Naive B cell (primary cell): ENCODE measurements around the gene CHCHD3. TPM values are rescaled to one million over a fixed set of nuclear protein-coding genes. Genes with fewer than 3 reads are reported as not detected.

ENCODE experiments used
- ATAC-seq, 2 donors: fragments of 150-1000 bp; cut with Tn5 transposase; 2 replicates each; pipeline ENCODE4 v1.10.0; 2021; ENCODE audit warnings: low read depth in 2 of 2, mild to moderate bottlenecking in 2 of 2, moderate library complexity in 2 of 2
- DNase-seq: peaks from one replicate; pipeline ENCODE4 v3.0.0; 2022
- H3K27ac Mint-ChIP-seq, 6 donors: one replicate each; pipeline ENCODE4 v1.8.0; 2020 to 2022; ENCODE audit warnings: mild to moderate bottlenecking in 6 of 6, mixed read lengths in 6 of 6, moderate library complexity in 5 of 6, inconsistent platforms in 2 of 6
- H3K27me3 Mint-ChIP-seq, 3 donors: one replicate each; pipeline ENCODE4 v1.8.0; 2021 to 2022; ENCODE audit warnings: mixed read lengths in 3 of 3, mild to moderate bottlenecking in 1 of 3
- H3K36me3 Mint-ChIP-seq, 2 donors: one replicate each; pipeline ENCODE4 v1.8.0; 2020 to 2022; ENCODE audit warnings: mixed read lengths in 2 of 2, inconsistent platforms in 1 of 2, mild to moderate bottlenecking in 1 of 2
- H3K4me1 Mint-ChIP-seq, 3 donors: one replicate each; pipeline ENCODE4 v1.8.0; 2020 to 2022; ENCODE audit warnings: mixed read lengths in 3 of 3, inconsistent platforms in 1 of 3, mild to moderate bottlenecking in 1 of 3, moderate library complexity in 1 of 3
- H3K4me3 Mint-ChIP-seq, 8 donors: one replicate each; pipeline ENCODE4 v1.8.0; 2020 to 2022; ENCODE audit warnings: mild to moderate bottlenecking in 8 of 8, mixed read lengths in 8 of 8, moderate library complexity in 8 of 8, inconsistent platforms in 2 of 8
- H3K9me3 Mint-ChIP-seq, 7 donors: one replicate each; pipeline ENCODE4 v1.8.0; 2020 to 2022; ENCODE audit warnings: mixed read lengths in 7 of 7, mild to moderate bottlenecking in 5 of 7, inconsistent platforms in 2 of 7, moderate library complexity in 1 of 7
- polyA plus RNA-seq, 6 donors: library from polyadenylated mRNA; unstranded; fragments of 300-500 nt; fragmentation: Illumina TruSeq; gene quantifications; one replicate each; pipeline ENCODE4 v1.2.3, GENCODE V29; 2021; ENCODE audit warnings: low read depth in 6 of 6

The CHCHD3 gene
- polyA plus RNA-seq, 6 donors from 2014 or later = 56.4 to 97.0 (median 61.0) TPM

DNA sequence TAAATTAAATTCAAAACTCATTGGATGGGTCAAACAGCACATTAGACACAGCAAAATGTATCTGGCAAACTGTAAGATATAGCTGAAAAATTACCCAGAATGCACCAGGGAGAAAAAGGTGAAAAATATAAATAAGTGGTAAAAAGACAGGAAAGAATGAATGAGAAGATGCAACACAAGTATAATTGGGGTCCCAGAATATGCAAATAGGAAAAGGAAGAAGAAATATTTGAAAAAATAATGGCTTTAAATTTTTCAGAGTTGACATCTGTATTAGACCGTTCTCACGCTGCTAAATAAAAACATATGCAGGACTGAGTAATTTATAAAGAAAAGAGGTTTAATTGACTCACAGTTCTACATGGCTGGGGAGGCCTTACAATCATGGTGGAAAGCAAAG lies 337.9 kb downstream of the CHCHD3 start:
- Mint-ChIP-seq H3K4me1 (no peaks in the 10 kb centered on the region), H3K4me3 (no peak overlapping the region), H3K9me3 (peaks cover 5 to 39% (median 13%) of the 10 kb centered on the region in 7 donors), H3K27me3 (peaks cover 4 to 24% (median 6%) of the 10 kb centered on the region in 3 donors), H3K27ac (no peak overlapping the region), H3K36me3 (peaks cover 0 to 20% of the 10 kb centered on the region in 2 donors)
- no peak for ATAC-seq
- DNase-seq = no peak

DNA sequence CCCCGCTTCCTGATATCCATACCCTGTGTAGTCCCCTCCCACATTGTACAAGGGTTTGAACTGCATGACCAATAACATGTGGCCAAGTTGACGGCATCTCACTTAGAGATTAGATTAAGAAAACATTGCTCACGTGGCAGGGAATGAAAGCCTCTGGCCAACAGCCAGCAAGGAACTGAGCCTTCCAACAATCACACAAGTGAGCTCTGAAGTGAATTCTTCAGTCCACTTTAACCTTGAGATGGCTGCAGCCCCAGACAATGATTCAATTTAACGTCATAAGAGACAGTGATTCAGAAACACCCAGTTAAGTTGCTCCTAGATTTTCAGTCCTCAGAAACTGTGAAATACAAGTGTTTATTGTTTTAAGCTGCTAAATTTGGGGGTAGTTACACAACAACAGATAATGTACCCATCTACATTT lies 339.7 kb downstream of the CHCHD3 start:
- no peaks in the 10 kb centered on the region for H3K4me1 Mint-ChIP-seq
- peaks cover 3 to 39% (median 13%) of the 10 kb centered on the region in 7 donors for H3K9me3 Mint-ChIP-seq
- no peak for ATAC-seq
- no peak overlapping the region for H3K4me3 Mint-ChIP-seq
- H3K36me3 Mint-ChIP-seq = peaks cover 0 to 20% of the 10 kb centered on the region in 2 donors
- DNase-seq = no peak
- no peak overlapping the region for H3K27ac Mint-ChIP-seq
- peaks cover 4 to 36% (median 14%) of the 10 kb centered on the region in 3 donors for H3K27me3 Mint-ChIP-seq

DNA sequence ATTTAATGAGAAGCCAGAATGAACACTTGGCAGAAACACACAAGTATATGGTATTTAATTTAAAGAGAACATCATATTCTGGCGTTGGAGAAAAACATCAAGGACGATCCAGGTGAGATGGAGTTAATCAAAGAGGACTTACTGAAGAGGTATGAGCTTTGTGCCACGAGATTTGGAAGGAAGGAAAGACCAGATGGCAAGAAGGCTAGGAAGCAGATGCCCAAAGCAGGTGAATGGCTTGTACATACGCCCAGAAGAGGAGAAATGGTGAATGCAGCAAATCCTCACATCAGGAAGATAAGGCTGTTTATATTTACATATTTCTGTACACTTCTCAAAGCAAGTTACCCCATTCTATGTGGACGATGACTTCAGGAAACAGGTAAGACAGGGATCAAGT lies 341.7 kb downstream of the CHCHD3 start:
- H3K4me3 Mint-ChIP-seq = no peak overlapping the region
- ATAC-seq = no peak
- peaks cover 0 to 20% of the 10 kb centered on the region in 2 donors for H3K36me3 Mint-ChIP-seq
- H3K27ac Mint-ChIP-seq = no peak overlapping the region
- no peak for DNase-seq
- no peaks in the 10 kb centered on the region for H3K4me1 Mint-ChIP-seq
- H3K27me3 Mint-ChIP-seq = peaks cover 4 to 36% (median 14%) of the 10 kb centered on the region in 3 donors
- peaks cover 3 to 34% (median 14%) of the 10 kb centered on the region in 7 donors for H3K9me3 Mint-ChIP-seq

DNA sequence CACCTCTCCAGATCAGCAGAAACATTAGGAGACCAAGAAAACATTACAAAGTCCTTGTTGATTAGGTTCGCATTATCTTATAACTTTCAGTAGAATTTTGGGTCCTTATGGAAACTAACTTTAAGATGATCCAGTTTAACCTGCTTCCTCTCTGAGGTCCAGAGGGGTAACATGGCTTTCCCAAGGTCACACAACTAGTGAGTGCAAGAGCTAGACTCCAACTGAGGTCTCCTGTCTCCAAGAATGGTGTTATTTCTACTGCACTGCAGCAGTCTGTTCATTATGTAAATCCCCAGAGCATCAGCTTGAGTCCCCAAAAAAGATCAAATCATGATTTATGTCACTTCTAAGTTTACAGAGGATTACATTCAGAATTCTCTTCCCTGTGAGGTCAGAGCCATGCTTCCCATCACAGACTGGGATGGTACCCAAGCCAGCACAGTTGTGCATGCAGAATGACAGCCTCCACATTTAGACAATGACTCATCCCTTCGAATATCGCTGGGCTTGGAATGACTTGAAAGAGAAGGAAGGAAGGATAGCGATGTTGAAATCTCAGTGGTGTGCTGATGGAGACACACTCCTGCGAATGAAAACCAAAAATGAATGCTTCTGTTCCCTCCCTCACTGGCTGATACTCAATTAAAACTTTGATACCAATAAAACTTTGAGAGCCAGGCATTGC lies 342.5 kb downstream of the CHCHD3 start:
- peaks cover 4 to 36% (median 14%) of the 10 kb centered on the region in 3 donors for H3K27me3 Mint-ChIP-seq
- H3K27ac Mint-ChIP-seq = no peak overlapping the region
- H3K4me1 Mint-ChIP-seq = no peaks in the 10 kb centered on the region
- H3K4me3 Mint-ChIP-seq = no peak overlapping the region
- H3K36me3 Mint-ChIP-seq = peaks cover 0 to 18% of the 10 kb centered on the region in 2 donors
- no peak for DNase-seq
- no peak for ATAC-seq
- peaks cover 3 to 31% (median 13%) of the 10 kb centered on the region in 7 donors for H3K9me3 Mint-ChIP-seq

DNA sequence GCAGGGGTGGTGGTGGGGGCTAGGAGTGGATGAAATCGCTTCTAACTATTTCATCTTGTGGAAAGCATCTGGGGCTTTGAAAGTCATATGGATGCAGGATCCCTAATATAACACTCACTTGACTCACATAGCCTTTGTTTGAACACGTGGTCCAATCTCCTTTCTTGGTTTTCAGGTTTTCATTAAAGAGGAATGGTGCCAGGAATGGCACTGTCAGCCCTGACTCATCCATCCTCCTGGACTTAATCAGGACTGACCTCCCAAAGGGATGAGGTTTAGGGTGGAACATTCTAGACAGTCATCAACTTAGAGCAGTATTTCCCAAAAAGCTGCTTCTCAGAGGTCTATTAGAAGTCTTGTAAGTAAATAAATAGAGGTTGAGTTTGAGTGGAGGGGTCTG lies 343.6 kb downstream of the CHCHD3 start:
- H3K9me3 Mint-ChIP-seq = peaks cover 2 to 19% (median 7%) of the 10 kb centered on the region in 7 donors
- no peak for DNase-seq
- no peak for ATAC-seq
- H3K4me1 Mint-ChIP-seq = no peaks in the 10 kb centered on the region
- H3K36me3 Mint-ChIP-seq = peaks cover 0 to 15% of the 10 kb centered on the region in 2 donors
- no peak overlapping the region for H3K4me3 Mint-ChIP-seq
- H3K27me3 Mint-ChIP-seq = peaks cover 4 to 36% (median 14%) of the 10 kb centered on the region in 3 donors
- peak overlapping the region in 1 of 6 donors; percentile 84 for H3K27ac Mint-ChIP-seq

DNA sequence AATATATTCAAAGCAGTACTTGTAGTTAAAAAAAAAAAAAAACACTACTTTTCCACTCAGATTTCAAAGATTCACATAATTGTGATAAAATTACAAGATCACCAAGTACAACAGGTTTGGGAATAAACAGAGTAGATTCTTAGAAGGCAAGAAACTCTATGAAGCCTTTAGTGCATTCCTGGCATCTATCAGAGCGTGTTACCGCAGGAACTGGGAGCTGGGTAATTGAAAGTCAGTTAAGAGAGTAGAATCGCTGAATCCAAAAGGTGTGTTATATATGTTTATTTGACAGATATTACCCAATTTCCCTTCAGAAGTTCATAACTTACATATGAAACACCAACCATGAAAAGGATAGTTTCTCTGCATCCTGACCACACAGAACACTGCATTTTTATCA lies 346.4 kb downstream of the CHCHD3 start:
- Mint-ChIP-seq H3K27me3 (peaks cover 0 to 22% (median 14%) of the 10 kb centered on the region in 3 donors), H3K4me3 (no peak overlapping the region), H3K9me3 (peaks cover 0 to 3% (median 2%) of the 10 kb centered on the region in 7 donors), H3K4me1 (no peaks in the 10 kb centered on the region), H3K27ac (no peak overlapping the region), H3K36me3 (no peaks in the 10 kb centered on the region)
- DNase-seq = no peak
- no peak for ATAC-seq

Other genes starting within 250 kb of the CHCHD3 start
- 10 to 100 TPM; 39.9 to 59.7 (median 47.2) TPM for gene EXOC4, start 171.0 kb upstream of the CHCHD3 start, polyA plus RNA-seq